Measurements from ENCODE around the gene CTU2. TPM values are rescaled to one million over a fixed set of nuclear protein-coding genes. Genes with fewer than 3 reads are reported as not detected.

The CTU2 gene
- total RNA-seq, 3 donors from 2014 or later (not counting 1 experiment from before 2014, with no cell fraction given) = 36.6 to 43.3 (median 39.9) TPM

DNA sequence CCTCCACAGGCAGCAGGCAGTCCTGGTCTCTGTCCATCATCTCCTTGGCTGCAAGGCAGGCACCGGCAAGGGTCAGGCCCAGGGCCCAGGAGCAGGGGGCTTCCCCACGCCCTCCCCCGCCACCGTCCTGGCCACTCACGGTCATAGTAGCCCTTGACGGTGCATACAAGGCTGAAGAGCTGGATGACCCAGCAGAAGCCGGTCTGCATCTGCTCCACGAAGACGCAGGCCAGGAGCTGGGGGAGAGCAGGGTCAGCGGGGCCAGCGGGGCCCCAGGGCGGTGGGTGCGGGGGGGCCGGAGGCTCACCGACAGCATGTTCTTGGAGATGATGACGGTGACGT, 20.1 kb downstream of the CTU2 start:
- H3K36me3 Mint-ChIP-seq = no peaks in the 10 kb centered on the region
- peaks cover 69% of the 10 kb centered on the region for H3K36me3 ChIP-seq (ENCODE audit: control insufficient read depth, insufficient read depth, low read length)
- H3K27ac Mint-ChIP-seq = no peak overlapping the region
- no peaks in the 10 kb centered on the region for H3K27me3 ChIP-seq (ENCODE audit: control insufficient read depth, insufficient read depth, low read length)
- DNase-seq = no peak
- H3K9me3 ChIP-seq (ENCODE audit: control insufficient read depth, insufficient read depth, low read length) = no peaks in the 10 kb centered on the region
- peaks cover 0 to 3% of the 10 kb centered on the region in 2 donors for H3K4me1 Mint-ChIP-seq
- TF ChIP-seq, protein P1, sequence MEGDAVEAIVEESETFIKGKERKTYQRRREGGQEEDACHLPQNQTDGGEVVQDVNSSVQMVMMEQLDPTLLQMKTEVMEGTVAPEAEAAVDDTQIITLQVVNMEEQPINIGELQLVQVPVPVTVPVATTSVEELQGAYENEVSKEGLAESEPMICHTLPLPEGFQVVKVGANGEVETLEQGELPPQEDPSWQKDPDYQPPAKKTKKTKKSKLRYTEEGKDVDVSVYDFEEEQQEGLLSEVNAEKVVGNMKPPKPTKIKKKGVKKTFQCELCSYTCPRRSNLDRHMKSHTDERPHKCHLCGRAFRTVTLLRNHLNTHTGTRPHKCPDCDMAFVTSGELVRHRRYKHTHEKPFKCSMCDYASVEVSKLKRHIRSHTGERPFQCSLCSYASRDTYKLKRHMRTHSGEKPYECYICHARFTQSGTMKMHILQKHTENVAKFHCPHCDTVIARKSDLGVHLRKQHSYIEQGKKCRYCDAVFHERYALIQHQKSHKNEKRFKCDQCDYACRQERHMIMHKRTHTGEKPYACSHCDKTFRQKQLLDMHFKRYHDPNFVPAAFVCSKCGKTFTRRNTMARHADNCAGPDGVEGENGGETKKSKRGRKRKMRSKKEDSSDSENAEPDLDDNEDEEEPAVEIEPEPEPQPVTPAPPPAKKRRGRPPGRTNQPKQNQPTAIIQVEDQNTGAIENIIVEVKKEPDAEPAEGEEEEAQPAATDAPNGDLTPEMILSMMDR (IDR thresholded peaks at IDR 0.05) = no peak
- WGBS (ENCODE audit: insufficient coverage) = 94% methylated on average over 16 of the region's 17 CpGs
- no peak overlapping the region for H3K4me3 ChIP-seq (ENCODE audit: low read length)
- H3K4me3 Mint-ChIP-seq = no peak overlapping the region
- H3K27me3 Mint-ChIP-seq (ENCODE audit: low read depth in 2 of 2) = no peaks in the 10 kb centered on the region
- intact Hi-C loops (cut with micrococcal nuclease) = no loop called here
- no peaks in the 10 kb centered on the region for H3K9me3 Mint-ChIP-seq
- no peaks in the 10 kb centered on the region for H3K4me1 ChIP-seq (ENCODE audit: control insufficient read depth, insufficient read depth, low read length)
- H3K27ac ChIP-seq (ENCODE audit: low read length) = no peak overlapping the region
- ATAC-seq = no peak

GRCh38 chr16:88726981-88727380, 20.7 kb downstream of the CTU2 start:
- Mint-ChIP-seq H3K36me3 (no peaks in the 10 kb centered on the region), H3K27ac (no peak overlapping the region), H3K4me3 (no peak overlapping the region), H3K9me3 (no peaks in the 10 kb centered on the region), H3K27me3 (ENCODE audit: low read depth in 2 of 2) (no peaks in the 10 kb centered on the region), H3K4me1 (peaks cover 0 to 5% of the 10 kb centered on the region in 2 donors)
- peaks cover 69% of the 10 kb centered on the region for H3K36me3 ChIP-seq (ENCODE audit: control insufficient read depth, insufficient read depth, low read length)
- DNase-seq (no peak), ATAC-seq (no peak)
- H3K4me3 ChIP-seq (ENCODE audit: low read length) = no peak overlapping the region
- TF ChIP-seq, protein P1 (IDR thresholded peaks at IDR 0.05) = no peak
- H3K9me3 ChIP-seq (ENCODE audit: control insufficient read depth, insufficient read depth, low read length) = no peaks in the 10 kb centered on the region
- intact Hi-C loops (cut with micrococcal nuclease) = no loop called here
- no peak overlapping the region for H3K27ac ChIP-seq (ENCODE audit: low read length)
- no peaks in the 10 kb centered on the region for H3K4me1 ChIP-seq (ENCODE audit: control insufficient read depth, insufficient read depth, low read length)
- H3K27me3 ChIP-seq (ENCODE audit: control insufficient read depth, insufficient read depth, low read length) = no peaks in the 10 kb centered on the region
- 97% methylated on average over 28 of the region's 28 CpGs for WGBS (ENCODE audit: insufficient coverage)

GRCh38 chr16:88727871-88728270, 21.6 kb downstream of the CTU2 start:
- Mint-ChIP-seq H3K36me3 (no peaks in the 10 kb centered on the region), H3K4me3 (no peak overlapping the region), H3K27me3 (ENCODE audit: low read depth in 2 of 2) (no peaks in the 10 kb centered on the region), H3K27ac (no peak overlapping the region), H3K9me3 (no peaks in the 10 kb centered on the region), H3K4me1 (peaks cover 0 to 5% of the 10 kb centered on the region in 2 donors)
- Histone ChIP-seq H3K27me3 (ENCODE audit: control insufficient read depth, insufficient read depth, low read length) (no peaks in the 10 kb centered on the region), H3K4me1 (ENCODE audit: control insufficient read depth, insufficient read depth, low read length) (no peaks in the 10 kb centered on the region), H3K36me3 (ENCODE audit: control insufficient read depth, insufficient read depth, low read length) (peaks cover 65% of the 10 kb centered on the region), H3K9me3 (ENCODE audit: control insufficient read depth, insufficient read depth, low read length) (no peaks in the 10 kb centered on the region), H3K27ac (ENCODE audit: low read length) (no peak overlapping the region), H3K4me3 (ENCODE audit: low read length) (no peak overlapping the region)
- WGBS (ENCODE audit: insufficient coverage) = 95% methylated on average over 20 of the region's 20 CpGs
- TF ChIP-seq, protein P1 (IDR thresholded peaks at IDR 0.05) = no peak
- intact Hi-C loops (cut with micrococcal nuclease) = no loop called here
- DNase-seq (no peak), ATAC-seq (no peak)
